Lung (tissue), 12 donors: Measurements from ENCODE around the gene SUN3. TPM values are rescaled to one million over a fixed set of nuclear protein-coding genes. Genes with fewer than 3 reads are reported as not detected.

ENCODE experiments used
- ATAC-seq: fragments of 200-7000 bp; cut with Tn5 transposase; one replicate; pipeline ENCODE4 v1.9.1; 2020; ENCODE audit warnings: moderate number of reproducible peaks; ENCODE audit not compliant: insufficient read depth, low FRiP score
- DNase-seq, 3 donors: peaks; one replicate each; pipeline ENCODE4 v3.0.0-alpha.2; 2013 to 2017
- H3K27ac ChIP-seq, 2 donors: one replicate each; pipeline ENCODE4 v1.5.1; 2013; ENCODE audit warnings: mild to moderate bottlenecking in 2 of 2, moderate library complexity in 2 of 2, control low read depth in 1 of 2, inconsistent platforms in 1 of 2, low read depth in 1 of 2, low read length in 1 of 2
- H3K27me3 ChIP-seq, 3 donors: one replicate each; pipeline ENCODE4 v1.5.1; 2013; ENCODE audit warnings: low read length in 2 of 3; ENCODE audit not compliant: control insufficient read depth in 3 of 3, insufficient read depth in 3 of 3
- H3K36me3 ChIP-seq, 4 donors: one replicate each; pipeline ENCODE4 v1.5.1; 2013; ENCODE audit warnings: low read length in 4 of 4, mild to moderate bottlenecking in 1 of 4, moderate library complexity in 1 of 4; ENCODE audit not compliant: control insufficient read depth in 4 of 4, insufficient read depth in 4 of 4
- H3K4me1 ChIP-seq, 5 donors: one replicate each; pipeline ENCODE4 v1.5.1; 2013; ENCODE audit warnings: low read length in 5 of 5, mild to moderate bottlenecking in 2 of 5, moderate library complexity in 1 of 5; ENCODE audit not compliant: control insufficient read depth in 5 of 5, insufficient read depth in 5 of 5
- H3K4me3 ChIP-seq: one replicate; pipeline ENCODE4 v1.5.1; 2013; ENCODE audit warnings: mild to moderate bottlenecking, control low read depth, moderate library complexity
- H3K9ac ChIP-seq, 2 donors: one replicate each; pipeline ENCODE4 v1.5.1; 2013; ENCODE audit warnings: low read length in 2 of 2, control low read depth in 1 of 2; ENCODE audit not compliant: insufficient read depth in 1 of 2
- H3K9me3 ChIP-seq, 4 donors: one replicate each; pipeline ENCODE4 v1.5.1; 2013; ENCODE audit warnings: low read length in 3 of 4, mild to moderate bottlenecking in 1 of 4, moderate library complexity in 1 of 4; ENCODE audit not compliant: control insufficient read depth in 4 of 4, insufficient read depth in 3 of 4
- WGBS, 2 donors: extraction: QIAGEN DNeasy Blood & Tissue Kit; methylation state at CpG; one replicate each; pipeline ENCODE4 v1.1.7; 2013; 5-methylcytosine and 5-hydroxymethylcytosine counted together
- polyA plus RNA-seq, 2 donors: library from polyadenylated mRNA; stranded (reverse); fragments of 200-250 nt; gene quantifications; one replicate each; pipeline ENCODE4 v1.2.1, GENCODE V29; 2013
- total RNA-seq, 2 donors: library from RNA; depleted of rRNA in 1 of 2; stranded (reverse); fragments of >200 nt in 1 of 2; gene quantifications; one replicate each; pipeline ENCODE4 v1.2.1, GENCODE V29; 2014 to 2021
- TF ChIP-seq, protein P1 (sequence below): IDR thresholded peaks from 2 replicates; pipeline ENCODE4 v1.5.1; 2012; ENCODE audit warnings: mild to moderate bottlenecking; ENCODE audit errors: control extremely low read depth, extremely low read depth
- donor health status: control.
- donor health status: control.
- donor health status: Bipolar disorder and iron deficiency.
- donor health status: healthy.
- donor health status: DM: yes; HTN: yes; CAD: no.

Gene SUN3
- total and polyA plus RNA-seq, 4 donors, result 0.18 to 0.53 TPM; not detected in 2

DNA sequence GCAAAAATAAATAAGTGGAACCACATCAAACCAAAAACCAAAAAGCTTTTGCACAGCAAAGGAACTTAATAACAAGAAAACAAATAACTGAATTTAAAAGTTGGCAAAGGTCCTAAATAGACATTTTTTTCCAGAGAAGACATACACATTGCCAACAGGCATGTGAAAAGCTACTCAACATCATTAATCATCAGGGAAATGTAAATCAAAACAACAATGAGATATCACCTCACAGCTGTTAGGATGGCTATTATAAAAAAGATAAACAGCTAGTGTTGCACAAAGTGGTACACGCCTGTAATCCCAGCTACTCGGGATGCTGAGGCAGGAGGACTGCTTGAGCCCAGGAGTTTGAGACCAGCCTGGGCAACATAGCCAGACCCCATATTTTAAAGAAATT, 2.2 kb upstream of the SUN3 start:
- 62 to 85% methylated on average over 2 of the region's 2 CpGs for WGBS, 2 donors
- no peak overlapping the region for H3K9ac ChIP-seq
- H3K27me3 ChIP-seq, result peaks cover 0 to 17% (median 12%) of the 10 kb centered on the region in 3 donors

DNA sequence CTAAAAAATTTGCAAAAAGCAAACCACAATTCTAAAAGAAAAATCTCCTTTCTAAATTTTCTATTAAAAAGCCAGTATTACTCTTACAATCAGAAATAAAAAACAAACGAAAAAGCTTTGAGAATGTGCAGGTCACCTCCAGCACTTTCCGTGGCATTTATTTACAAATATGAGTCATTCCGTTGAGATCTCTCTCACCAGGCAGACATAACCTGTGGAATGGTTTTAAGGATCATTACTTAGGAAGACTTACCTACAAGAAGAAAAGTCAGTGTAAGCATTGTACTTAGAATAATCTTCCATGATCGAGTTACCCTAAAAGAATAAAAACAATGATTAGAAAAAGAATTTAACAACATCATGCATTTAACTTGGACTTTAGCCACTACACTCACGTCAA, 3.3 kb downstream of the SUN3 start:
- Histone ChIP-seq H3K36me3 (no peaks in the 10 kb centered on the region), H3K9me3 (peaks cover 0 to 2% (median 0%) of the 10 kb centered on the region in 4 donors), H3K27me3 (peaks cover 0 to 4% (median 0%) of the 10 kb centered on the region in 3 donors), H3K4me3 (no peak overlapping the region), H3K4me1 (no peaks in the 10 kb centered on the region), H3K27ac (no peak overlapping the region), H3K9ac (no peak overlapping the region)
- no peak for DNase-seq
- no peak for ATAC-seq
- TF ChIP-seq, protein P1, sequence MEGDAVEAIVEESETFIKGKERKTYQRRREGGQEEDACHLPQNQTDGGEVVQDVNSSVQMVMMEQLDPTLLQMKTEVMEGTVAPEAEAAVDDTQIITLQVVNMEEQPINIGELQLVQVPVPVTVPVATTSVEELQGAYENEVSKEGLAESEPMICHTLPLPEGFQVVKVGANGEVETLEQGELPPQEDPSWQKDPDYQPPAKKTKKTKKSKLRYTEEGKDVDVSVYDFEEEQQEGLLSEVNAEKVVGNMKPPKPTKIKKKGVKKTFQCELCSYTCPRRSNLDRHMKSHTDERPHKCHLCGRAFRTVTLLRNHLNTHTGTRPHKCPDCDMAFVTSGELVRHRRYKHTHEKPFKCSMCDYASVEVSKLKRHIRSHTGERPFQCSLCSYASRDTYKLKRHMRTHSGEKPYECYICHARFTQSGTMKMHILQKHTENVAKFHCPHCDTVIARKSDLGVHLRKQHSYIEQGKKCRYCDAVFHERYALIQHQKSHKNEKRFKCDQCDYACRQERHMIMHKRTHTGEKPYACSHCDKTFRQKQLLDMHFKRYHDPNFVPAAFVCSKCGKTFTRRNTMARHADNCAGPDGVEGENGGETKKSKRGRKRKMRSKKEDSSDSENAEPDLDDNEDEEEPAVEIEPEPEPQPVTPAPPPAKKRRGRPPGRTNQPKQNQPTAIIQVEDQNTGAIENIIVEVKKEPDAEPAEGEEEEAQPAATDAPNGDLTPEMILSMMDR, result no peak
- WGBS, 2 donors, result 60 to 83% methylated on average over 5 of the region's 5 CpGs

More for the DNA sequence above, 2.2 kb upstream of the SUN3 start:
- H3K27ac ChIP-seq, result no peak overlapping the region
- TF ChIP-seq, protein P1, result no peak
- no peak for DNase-seq
- no peaks in the 10 kb centered on the region for H3K36me3 ChIP-seq
- no peaks in the 10 kb centered on the region for H3K9me3 ChIP-seq
- peaks cover 0 to 9% (median 7%) of the 10 kb centered on the region in 5 donors for H3K4me1 ChIP-seq
- H3K4me3 ChIP-seq, result no peak overlapping the region
- ATAC-seq, result no peak

DNA sequence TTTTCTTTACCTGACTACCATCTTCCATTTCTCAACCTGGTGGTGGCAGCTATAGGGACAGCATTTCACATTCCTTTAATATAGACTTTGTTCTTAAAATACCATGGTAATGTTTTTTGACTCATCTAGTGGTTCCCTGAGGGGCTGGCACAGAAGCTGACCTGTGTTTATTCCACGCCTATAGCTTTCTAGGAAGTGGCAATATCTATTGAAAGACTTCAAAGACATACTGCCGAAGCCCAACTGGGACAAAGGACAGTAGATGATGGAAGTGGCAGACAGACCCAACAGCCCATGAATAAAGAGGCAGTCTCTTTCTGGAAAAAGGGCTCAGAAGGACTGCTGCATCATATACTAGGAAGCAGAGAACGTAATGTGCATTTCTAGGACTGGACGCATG, 11.2 kb downstream of the SUN3 start:
- Histone ChIP-seq H3K4me1 (no peaks in the 10 kb centered on the region), H3K27ac (no peak overlapping the region), H3K4me3 (no peak overlapping the region), H3K36me3 (no peaks in the 10 kb centered on the region), H3K9ac (no peak overlapping the region), H3K27me3 (no peaks in the 10 kb centered on the region), H3K9me3 (no peaks in the 10 kb centered on the region)
- DNase-seq, result no peak
- no peak for ATAC-seq
- WGBS, 2 donors, result 90 to 94% methylated on average over 4 of the region's 4 CpGs
- TF ChIP-seq, protein P1, result no peak

DNA sequence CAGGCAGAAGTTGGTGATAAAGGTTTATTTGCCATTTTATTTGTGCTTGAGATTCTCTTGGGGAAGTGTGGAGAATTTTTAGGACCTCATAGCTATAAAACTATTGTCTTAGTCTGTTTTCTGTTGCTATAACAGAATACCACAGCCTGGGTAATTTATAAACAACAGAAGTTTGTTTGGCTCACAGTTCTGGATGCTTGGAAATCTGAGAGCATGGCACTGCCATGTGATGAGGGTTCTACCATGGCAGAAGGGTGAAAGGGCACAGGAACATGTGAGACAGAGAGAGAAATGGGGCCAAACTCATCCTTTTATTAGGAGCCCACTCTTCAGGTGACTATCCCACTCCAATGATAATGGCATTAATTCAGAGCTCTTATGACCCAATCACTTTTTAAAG, 12.3 kb downstream of the SUN3 start:
- no peak overlapping the region for H3K27ac ChIP-seq
- ATAC-seq (no peak), DNase-seq (no peak)
- TF ChIP-seq, protein P1, result no peak
- H3K9me3 ChIP-seq, result no peaks in the 10 kb centered on the region
- H3K27me3 ChIP-seq, result no peaks in the 10 kb centered on the region
- H3K4me3 ChIP-seq, result no peak overlapping the region
- no peak overlapping the region for H3K9ac ChIP-seq
- no peaks in the 10 kb centered on the region for H3K36me3 ChIP-seq
- peaks cover 0 to 5% (median 0%) of the 10 kb centered on the region in 5 donors for H3K4me1 ChIP-seq
